Activated CD8-positive, alpha-beta memory T cell treated with anti-CD3 and anti-CD28 coated beads, Interleukin-2, amount 10 ng/mL, durations not matched to agents 7 days and 5 days (primary cell): ENCODE measurements around the gene VAC14. TPM values are rescaled to one million over a fixed set of nuclear protein-coding genes. Genes with fewer than 3 reads are reported as not detected.

ENCODE experiments used
- ATAC-seq: fragments of 150-1000 bp; cut with Tn5 transposase; one replicate; pipeline ENCODE4 v1.10.0; 2021; ENCODE audit warnings: moderate library complexity
- CTCF ChIA-PET: fragments of 350-600 bp; sonication (Branson Sonifier 250); formaldehyde crosslinking; loops from one replicate; lab custom pipeline; 2021; ENCODE audit warnings: antibody characterized with exemption; lab: Charles Lee
- DNase-seq: peaks from one replicate; pipeline ENCODE4 v3.0.0-alpha.2; 2020
- H3K27ac Mint-ChIP-seq: one replicate; pipeline ENCODE4 v1.8.0; 2021; ENCODE audit warnings: mild to moderate bottlenecking, mixed read lengths
- H3K27me3 Mint-ChIP-seq: one replicate; pipeline ENCODE4 v1.8.0; 2021; ENCODE audit warnings: mixed read lengths
- H3K36me3 Mint-ChIP-seq: one replicate; pipeline ENCODE4 v1.8.0; 2021; ENCODE audit warnings: mild to moderate bottlenecking, mixed read lengths
- H3K4me1 Mint-ChIP-seq: one replicate; pipeline ENCODE4 v1.8.0; 2021; ENCODE audit warnings: mixed read lengths
- H3K4me3 Mint-ChIP-seq: one replicate; pipeline ENCODE4 v1.8.0; 2021; ENCODE audit warnings: mild to moderate bottlenecking, moderate library complexity, mixed read lengths
- H3K9me3 Mint-ChIP-seq: one replicate; pipeline ENCODE4 v1.8.0; 2022; ENCODE audit warnings: low read depth, mixed read lengths
- total RNA-seq, 2 experiments: library from RNA; stranded (reverse); gene quantifications; one replicate each; pipeline ENCODE4 v1.2.3, GENCODE V29; 2021

The VAC14 gene
- total RNA-seq, 2 experiments from 2014 or later = 36.2 to 38.6 TPM

DNA sequence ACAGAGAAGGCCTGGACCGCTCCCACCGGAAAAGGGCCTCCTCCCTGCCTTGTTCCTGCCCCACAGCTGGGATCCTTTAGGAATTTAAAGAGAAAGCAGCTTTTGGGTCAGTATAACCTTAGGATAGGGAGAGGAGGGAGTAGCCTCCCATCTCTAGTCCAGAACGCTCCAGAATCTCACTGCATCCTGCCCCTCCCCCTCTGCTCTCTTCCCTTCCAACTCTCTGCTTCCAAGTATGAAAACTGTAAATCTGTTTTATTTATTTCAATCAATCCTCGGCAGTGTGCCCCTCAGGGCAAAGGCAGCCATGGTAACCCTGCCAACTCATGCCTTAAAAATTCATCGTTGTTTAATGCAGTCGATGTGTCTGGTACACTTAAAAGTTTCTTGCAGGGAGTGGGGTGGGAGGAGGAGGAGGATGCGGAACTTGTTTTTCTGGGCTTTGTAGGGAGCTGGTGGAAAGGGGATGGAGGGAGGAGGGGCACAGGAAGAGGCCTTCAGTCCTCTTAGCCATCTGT, 94.0 kb downstream of the VAC14 start:
- CTCF ChIA-PET = no interaction called here
- DNase-seq (no peak), ATAC-seq (no peak)
- Mint-ChIP-seq H3K27me3 (no peaks in the 10 kb centered on the region), H3K27ac (no peak overlapping the region), H3K4me3 (no peak overlapping the region), H3K9me3 (no peaks in the 10 kb centered on the region), H3K36me3 (no peaks in the 10 kb centered on the region), H3K4me1 (peaks cover 3% of the 10 kb centered on the region)

DNA sequence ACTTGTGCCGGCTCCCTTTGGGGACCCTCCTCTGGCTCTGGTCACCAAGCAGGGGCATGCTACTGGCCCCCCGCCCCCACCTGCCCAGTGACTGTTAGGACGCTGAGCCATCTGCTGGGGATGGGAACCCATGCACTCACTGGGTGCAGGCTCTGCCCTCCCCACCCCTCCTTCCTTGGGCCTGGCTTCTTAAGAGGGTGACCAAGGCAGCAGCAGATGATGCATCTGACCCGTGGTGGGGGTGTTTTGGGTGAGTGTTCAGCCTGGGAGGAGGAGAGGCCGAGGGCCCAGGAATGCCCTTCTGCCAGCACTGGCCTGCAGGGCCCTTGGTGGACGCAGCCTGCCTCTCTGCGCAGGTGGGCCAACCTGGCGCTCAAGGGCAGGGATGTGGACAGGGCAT, 95.9 kb downstream of the VAC14 start:
- DNase-seq = no peak
- H3K4me3 Mint-ChIP-seq = no peak overlapping the region
- no peaks in the 10 kb centered on the region for H3K9me3 Mint-ChIP-seq
- H3K27me3 Mint-ChIP-seq = no peaks in the 10 kb centered on the region
- H3K27ac Mint-ChIP-seq = no peak overlapping the region
- CTCF ChIA-PET = no interaction called here
- H3K4me1 Mint-ChIP-seq = peaks cover 2% of the 10 kb centered on the region
- ATAC-seq = no peak
- H3K36me3 Mint-ChIP-seq = no peaks in the 10 kb centered on the region

DNA sequence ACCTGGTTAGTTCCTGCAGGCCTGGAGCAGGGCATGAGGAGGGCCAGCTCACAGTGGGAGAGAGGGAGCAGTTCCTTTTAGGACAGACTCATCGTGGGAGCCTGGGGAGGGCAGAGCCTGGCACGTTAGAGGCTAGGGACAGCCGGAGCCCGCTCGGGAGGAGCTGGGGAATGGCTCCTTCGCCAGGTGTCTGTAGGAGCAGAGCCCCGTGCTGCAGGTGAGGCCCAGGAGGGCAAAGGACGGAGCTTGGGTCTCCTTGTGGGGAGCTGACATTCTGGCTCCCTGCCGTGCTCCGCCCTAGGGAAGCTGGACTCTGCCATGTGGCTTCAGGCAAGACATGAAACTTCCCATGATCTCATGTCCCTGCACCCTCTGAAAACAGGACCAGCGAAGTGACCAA, 96.4 kb downstream of the VAC14 start:
- Mint-ChIP-seq H3K36me3 (no peaks in the 10 kb centered on the region), H3K4me3 (no peak overlapping the region), H3K9me3 (no peaks in the 10 kb centered on the region), H3K4me1 (no peaks in the 10 kb centered on the region), H3K27ac (no peak overlapping the region), H3K27me3 (no peaks in the 10 kb centered on the region)
- ATAC-seq = no peak
- CTCF ChIA-PET = no interaction called here
- DNase-seq = no peak

DNA sequence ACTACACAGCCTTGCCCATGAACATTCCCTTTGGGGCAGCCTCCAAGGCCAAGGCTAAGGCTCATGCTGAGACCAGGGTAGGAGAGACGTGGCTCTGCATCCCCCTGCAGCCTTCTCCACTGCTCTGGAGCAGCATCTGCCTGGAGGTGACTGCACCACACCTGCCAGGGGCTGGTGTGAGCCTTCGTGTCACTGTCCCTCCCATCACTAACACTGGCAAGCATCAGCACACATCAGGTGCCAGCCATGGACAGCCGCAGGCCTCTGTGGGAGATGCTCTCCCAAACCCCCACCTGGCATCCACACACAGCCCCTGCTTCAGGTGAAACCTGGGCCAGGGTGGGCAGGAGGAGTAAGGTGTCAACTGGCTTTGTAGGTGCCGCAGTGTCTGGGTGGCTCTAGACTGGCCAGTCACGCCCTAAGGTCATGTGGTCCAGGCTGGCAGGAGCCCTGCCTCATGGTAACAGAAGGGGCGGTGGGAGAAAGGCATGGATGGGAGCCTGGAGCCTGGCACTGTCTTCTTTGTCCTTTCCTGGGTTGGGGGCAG, 97.0 kb downstream of the VAC14 start:
- CTCF ChIA-PET = no interaction called here
- Mint-ChIP-seq H3K4me1 (no peaks in the 10 kb centered on the region), H3K27ac (no peak overlapping the region), H3K9me3 (no peaks in the 10 kb centered on the region), H3K27me3 (no peaks in the 10 kb centered on the region), H3K4me3 (no peak overlapping the region), H3K36me3 (no peaks in the 10 kb centered on the region)
- DNase-seq (no peak), ATAC-seq (no peak)

DNA sequence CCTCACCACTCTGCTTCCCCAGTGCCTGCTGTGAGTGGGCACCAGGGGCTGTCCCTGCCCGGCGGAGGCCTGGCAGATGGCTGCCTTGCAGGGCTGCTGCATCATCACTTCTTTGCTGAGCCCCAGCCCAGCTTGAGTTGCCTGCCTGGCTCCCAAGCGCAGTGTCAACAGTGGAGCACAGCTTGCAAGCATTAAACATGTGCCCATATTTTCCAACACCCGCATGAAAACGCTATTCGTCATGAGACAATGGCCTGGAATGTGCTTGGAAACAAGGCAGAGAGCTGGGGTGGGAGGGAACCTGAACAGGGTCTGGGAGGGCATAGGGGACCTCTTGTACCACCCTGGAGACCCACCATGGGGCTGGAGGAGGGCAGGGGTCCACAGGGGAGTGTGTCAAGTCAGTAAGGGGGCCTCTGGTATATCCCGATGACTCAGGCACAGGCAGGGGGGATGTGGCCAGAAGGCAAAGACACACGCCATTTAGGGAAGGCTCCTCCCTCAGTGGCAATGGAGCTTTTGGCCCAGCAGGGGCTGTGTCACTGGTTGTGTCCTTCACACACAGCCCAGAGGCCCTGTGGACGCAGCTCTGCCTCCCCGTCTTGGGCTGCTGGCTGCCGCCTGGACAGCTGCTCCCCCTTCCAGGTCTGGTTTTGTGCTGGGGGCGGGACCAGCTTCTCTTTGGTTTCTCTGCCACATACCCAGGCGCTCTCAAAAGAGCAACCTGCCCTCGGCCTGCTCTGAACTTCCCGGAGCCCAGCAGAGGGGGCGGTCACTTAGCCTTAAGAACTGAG, 97.7 kb downstream of the VAC14 start:
- ATAC-seq (no peak), DNase-seq (no peak)
- CTCF ChIA-PET = interaction anchor here (0.8 to 1.0 kb wide), 2 partner anchors 22 to 68 kb away, joined by 3 to 6 read pairs; no protein-coding TSS in a partner anchor
- Mint-ChIP-seq H3K36me3 (no peaks in the 10 kb centered on the region), H3K27ac (no peak overlapping the region), H3K4me3 (no peak overlapping the region), H3K4me1 (no peaks in the 10 kb centered on the region), H3K9me3 (no peaks in the 10 kb centered on the region), H3K27me3 (no peaks in the 10 kb centered on the region)

DNA sequence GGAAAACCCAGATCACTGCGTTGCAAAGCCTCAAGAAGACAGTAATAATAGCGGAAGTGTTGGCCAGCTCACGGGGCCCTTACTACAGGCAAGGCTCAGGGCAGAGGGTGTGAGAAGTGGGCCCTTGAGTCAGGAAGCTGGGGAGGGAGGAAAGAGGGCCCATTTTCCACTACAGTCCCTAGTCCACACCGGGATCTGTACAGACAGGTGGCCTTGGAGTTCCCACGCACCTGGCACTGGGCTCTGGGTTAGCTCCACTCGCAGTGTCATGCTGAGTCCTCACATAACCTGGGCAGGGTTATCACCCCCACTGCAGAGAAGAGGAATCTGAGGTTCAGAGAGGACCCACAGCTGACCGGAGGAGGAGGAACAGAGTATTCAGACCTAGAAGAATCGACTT, 98.3 kb downstream of the VAC14 start:
- CTCF ChIA-PET = interaction anchor here (0.8 to 1.0 kb wide), 2 partner anchors 22 to 69 kb away, joined by 3 to 6 read pairs; no protein-coding TSS in a partner anchor
- Mint-ChIP-seq H3K27me3 (no peaks in the 10 kb centered on the region), H3K4me1 (peaks cover 3% of the 10 kb centered on the region), H3K27ac (no peak overlapping the region), H3K36me3 (no peaks in the 10 kb centered on the region), H3K4me3 (no peak overlapping the region), H3K9me3 (no peaks in the 10 kb centered on the region)
- ATAC-seq (no peak), DNase-seq (no peak)

DNA sequence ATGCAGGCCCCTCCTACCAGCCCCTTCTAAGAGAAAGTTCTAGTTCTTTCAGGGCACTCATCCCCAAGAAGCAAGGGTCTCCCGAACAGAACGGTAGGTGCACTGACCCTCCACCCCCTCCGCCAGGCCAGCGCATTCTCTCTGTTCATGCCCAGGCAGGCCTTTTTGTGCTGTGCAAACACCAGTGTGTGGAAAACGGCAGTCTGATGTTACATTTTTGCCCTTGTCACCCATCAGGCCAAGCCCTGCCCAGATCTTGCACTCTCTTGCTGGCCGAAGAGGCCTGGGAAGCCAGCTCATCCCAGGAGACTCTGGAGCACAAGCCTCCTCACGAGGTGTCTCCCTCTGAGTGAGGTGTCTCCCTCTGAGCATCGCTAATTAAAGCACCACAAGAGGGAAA, 99.0 kb downstream of the VAC14 start:
- H3K27me3 Mint-ChIP-seq = no peaks in the 10 kb centered on the region
- CTCF ChIA-PET = interaction anchor here (1.0 kb wide), 1 partner anchor 69 kb away, joined by 6 read pairs; no protein-coding TSS in a partner anchor
- no peak for ATAC-seq
- no peak for DNase-seq
- no peak overlapping the region for H3K27ac Mint-ChIP-seq
- no peaks in the 10 kb centered on the region for H3K9me3 Mint-ChIP-seq
- peaks cover 9% of the 10 kb centered on the region for H3K4me1 Mint-ChIP-seq
- H3K4me3 Mint-ChIP-seq = no peak overlapping the region
- H3K36me3 Mint-ChIP-seq = no peaks in the 10 kb centered on the region

DNA sequence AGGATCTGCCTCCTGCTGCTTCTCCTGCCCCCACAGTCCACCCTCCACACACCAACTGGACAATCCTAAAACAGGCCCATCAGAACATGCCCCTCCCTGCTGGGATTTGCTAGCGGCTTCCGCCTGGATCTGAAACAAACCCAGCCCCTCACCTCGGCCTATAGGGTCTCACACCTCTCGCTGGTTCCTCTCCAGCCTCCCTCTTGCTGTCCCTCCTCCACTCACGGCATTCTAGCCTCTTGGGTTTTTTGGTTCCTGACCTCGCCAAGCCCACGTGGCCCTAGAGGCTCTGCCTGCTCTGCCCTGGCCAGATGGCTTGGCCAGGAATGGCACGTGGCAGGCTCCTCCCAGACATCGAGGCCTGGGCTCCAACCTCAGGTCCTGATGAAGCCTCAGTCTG, 99.4 kb downstream of the VAC14 start:
- ATAC-seq (no peak), DNase-seq (no peak)
- no peaks in the 10 kb centered on the region for H3K9me3 Mint-ChIP-seq
- no peak overlapping the region for H3K4me3 Mint-ChIP-seq
- no peaks in the 10 kb centered on the region for H3K27me3 Mint-ChIP-seq
- no peaks in the 10 kb centered on the region for H3K36me3 Mint-ChIP-seq
- peaks cover 13% of the 10 kb centered on the region for H3K4me1 Mint-ChIP-seq
- CTCF ChIA-PET = no interaction called here
- no peak overlapping the region for H3K27ac Mint-ChIP-seq

DNA sequence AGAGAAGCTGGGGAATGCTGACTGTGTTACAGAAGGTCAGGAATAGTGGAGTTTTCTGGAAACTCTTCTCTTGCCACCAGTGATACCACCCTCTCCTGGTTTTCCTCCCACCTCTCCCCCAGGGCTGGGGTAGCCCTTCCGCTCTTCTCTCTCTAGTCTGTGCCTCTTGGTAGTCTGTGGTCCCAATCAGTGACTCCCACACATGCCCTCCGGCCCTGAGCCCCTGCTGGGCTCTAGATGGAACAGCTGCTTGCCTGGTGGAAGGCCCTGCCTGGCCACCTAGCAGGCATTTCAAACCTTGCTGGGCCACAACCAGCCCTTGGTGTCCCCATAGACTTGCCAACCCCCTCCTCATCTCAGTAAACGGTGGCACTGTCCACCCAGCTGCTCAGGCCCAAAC, 99.9 kb downstream of the VAC14 start:
- Mint-ChIP-seq H3K27me3 (no peaks in the 10 kb centered on the region), H3K9me3 (no peaks in the 10 kb centered on the region), H3K27ac (no peak overlapping the region), H3K36me3 (no peaks in the 10 kb centered on the region), H3K4me3 (no peak overlapping the region), H3K4me1 (peaks cover 18% of the 10 kb centered on the region)
- DNase-seq (no peak), ATAC-seq (no peak)
- CTCF ChIA-PET = no interaction called here

DNA sequence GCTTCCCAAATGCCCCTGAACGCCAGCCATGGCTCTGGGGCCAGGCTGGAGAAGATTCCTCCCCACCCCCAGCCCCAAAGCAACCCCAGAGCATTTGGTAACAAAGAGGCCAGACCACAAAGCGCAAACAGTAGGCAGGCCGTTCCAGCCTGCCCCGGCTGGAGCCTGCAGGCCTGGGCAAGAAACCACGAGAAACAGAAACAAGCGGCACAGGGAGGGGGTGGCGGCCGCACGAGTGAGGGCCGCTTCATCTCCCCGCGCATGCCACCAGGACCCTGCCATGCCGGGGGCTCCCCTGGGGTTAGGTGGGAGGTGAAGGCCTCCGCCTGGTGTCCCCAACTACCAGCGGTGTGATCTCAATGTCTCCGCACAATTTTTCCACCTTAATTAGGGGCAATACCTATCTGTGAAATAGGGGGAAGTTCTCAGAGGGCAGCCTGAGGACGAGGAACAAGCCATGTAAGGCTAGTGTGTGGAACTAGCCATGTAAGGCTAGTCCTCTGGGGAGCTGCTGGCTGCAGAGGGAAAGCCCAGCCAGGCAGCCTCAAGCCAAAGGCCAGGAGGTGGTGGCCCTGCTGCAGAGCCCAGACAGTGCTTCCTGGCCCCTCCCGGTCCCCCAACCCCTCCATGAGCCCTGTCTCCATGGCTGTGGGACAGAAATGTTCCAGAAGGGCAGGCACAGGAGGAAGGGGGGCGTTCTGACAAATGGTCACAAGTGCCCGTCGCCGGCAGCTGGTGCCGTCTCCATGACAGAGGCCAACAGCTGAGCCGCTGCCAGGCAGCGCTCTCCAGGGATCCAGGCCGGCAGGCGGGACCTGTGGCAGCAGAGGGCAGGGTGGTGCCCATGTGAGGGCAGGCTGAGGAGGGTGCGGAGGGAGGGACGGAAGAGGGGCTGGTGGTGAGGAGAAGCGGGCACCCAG, 100.6 kb downstream of the VAC14 start:
- no peak overlapping the region for H3K4me3 Mint-ChIP-seq
- H3K36me3 Mint-ChIP-seq = no peaks in the 10 kb centered on the region
- H3K27me3 Mint-ChIP-seq = no peaks in the 10 kb centered on the region
- H3K4me1 Mint-ChIP-seq = peaks cover 25% of the 10 kb centered on the region
- DNase-seq (no peak), ATAC-seq (no peak)
- H3K9me3 Mint-ChIP-seq = no peaks in the 10 kb centered on the region
- H3K27ac Mint-ChIP-seq = no peak overlapping the region
- CTCF ChIA-PET = no interaction called here

DNA sequence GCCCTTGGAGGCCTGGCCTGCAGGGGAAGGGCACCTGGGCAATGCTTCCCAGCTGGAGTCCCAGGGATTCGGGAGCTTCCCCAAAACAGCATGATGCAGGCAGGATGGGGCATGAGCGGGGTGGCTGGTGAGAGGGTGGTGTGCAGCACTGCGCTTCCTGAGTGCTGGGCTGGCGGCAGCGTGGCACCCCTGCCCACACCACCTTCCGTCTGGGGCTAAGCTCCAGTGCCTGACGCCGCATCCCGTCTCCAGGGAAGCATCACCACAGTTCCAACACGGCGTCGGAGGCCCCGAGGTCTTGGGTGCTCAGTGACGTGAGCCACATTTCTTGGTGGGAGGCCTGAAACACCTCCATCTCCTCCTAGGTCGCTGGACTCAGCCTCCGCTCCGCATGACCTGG, 101.3 kb downstream of the VAC14 start:
- Mint-ChIP-seq H3K27me3 (no peaks in the 10 kb centered on the region), H3K4me1 (peaks cover 28% of the 10 kb centered on the region), H3K36me3 (no peaks in the 10 kb centered on the region), H3K27ac (no peak overlapping the region), H3K9me3 (no peaks in the 10 kb centered on the region), H3K4me3 (no peak overlapping the region)
- CTCF ChIA-PET = no interaction called here
- no peak for ATAC-seq
- DNase-seq = no peak

DNA sequence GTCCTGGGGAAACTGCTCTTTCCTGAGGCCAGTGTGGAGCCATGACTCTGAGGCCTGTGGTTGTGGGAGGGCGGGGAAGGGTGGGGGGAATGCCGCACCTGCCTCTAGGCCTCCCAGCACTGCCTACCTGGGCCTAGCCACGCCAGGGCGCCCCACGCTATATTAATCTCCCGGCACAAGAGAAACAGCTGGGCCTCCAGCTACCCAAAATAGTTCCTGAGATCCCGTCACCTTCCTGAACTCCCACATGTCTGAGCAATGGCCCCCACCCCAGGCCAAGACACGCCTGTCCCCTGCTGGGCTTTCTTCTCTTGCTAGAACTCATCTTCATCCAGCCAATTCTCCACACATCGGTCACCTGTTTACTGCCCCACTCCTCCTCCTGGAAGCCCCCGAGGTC, 102.1 kb downstream of the VAC14 start:
- DNase-seq (no peak), ATAC-seq (no peak)
- CTCF ChIA-PET = no interaction called here
- Mint-ChIP-seq H3K27ac (no peak overlapping the region), H3K9me3 (no peaks in the 10 kb centered on the region), H3K4me3 (no peak overlapping the region), H3K4me1 (peaks cover 28% of the 10 kb centered on the region), H3K27me3 (no peaks in the 10 kb centered on the region), H3K36me3 (no peaks in the 10 kb centered on the region)

DNA sequence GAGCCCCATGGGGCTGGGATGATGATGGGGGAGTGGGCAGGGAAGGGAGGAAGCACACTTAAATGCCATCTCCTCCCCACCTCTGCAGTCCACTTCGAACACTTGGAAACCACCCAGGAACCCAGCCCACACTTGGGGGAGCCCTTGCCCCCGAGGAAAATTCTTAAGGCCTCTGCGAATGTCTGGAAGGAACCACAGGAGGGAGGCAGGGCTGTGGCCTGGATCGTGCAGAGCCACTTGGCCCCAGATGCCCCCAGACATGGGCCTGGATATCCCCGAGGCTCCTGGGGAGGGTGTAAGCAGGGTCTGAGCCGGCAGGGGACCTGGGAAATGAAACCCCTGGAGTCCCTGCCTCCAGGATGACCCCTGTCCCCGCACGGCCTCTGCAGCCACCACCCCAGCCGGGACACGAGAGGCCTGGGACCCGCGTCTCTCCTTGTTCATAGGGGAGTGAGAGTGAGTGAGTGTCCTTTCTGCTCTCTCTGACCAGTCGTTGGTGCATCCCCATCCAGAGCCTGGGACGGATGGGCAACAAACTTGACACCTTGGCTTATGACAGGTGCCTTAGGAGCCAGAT, 103.3 kb downstream of the VAC14 start:
- peaks cover 28% of the 10 kb centered on the region for H3K4me1 Mint-ChIP-seq
- no peak for ATAC-seq
- H3K27me3 Mint-ChIP-seq = no peaks in the 10 kb centered on the region
- H3K36me3 Mint-ChIP-seq = no peaks in the 10 kb centered on the region
- no peak overlapping the region for H3K4me3 Mint-ChIP-seq
- CTCF ChIA-PET = interaction anchor here (2.7 kb wide), 1 partner anchor 73 kb away, joined by 23 read pairs; no protein-coding TSS in a partner anchor
- no peak for DNase-seq
- no peak overlapping the region for H3K27ac Mint-ChIP-seq
- H3K9me3 Mint-ChIP-seq = no peaks in the 10 kb centered on the region
